ENCODE results near the gene DAB1. TPM values are rescaled to one million over a fixed set of nuclear protein-coding genes. Genes with fewer than 3 reads are reported as not detected.

Gene DAB1
- total RNA-seq, 1 experiment from 2014 or later: not detected

GRCh38 chr1:57210881-57211280, 213.0 kb downstream of the DAB1 start:
- Histone ChIP-seq H3K79me2 (ENCODE audit: insufficient read depth, low read length) (no peaks in the 10 kb centered on the region), H3K27ac (ENCODE audit: low read depth, low read length) (no peak overlapping the region), H4K20me1 (ENCODE audit: insufficient read depth) (no peaks in the 10 kb centered on the region), H3K9me3 (ENCODE audit: control insufficient read depth in 1 of 2, insufficient read depth in 1 of 2, low read depth in 1 of 2, low read length in 2 of 2) (no peaks in the 10 kb centered on the region), H2AFZ (ENCODE audit: low read depth, low read length, poor library complexity, severe bottlenecking) (no peak overlapping the region), H3K4me2 (ENCODE audit: low read length) (no peak overlapping the region), H3K4me3 (replicated peaks in 1 of 2; ENCODE audit: low read depth in 1 of 2, low read length in 2 of 2) (no peak overlapping the region), H3K9me2 (ENCODE audit: insufficient read depth) (no peaks in the 10 kb centered on the region), H3K4me1 (ENCODE audit: control insufficient read depth in 1 of 2, insufficient read depth in 2 of 2, low read length in 2 of 2) (no peaks in the 10 kb centered on the region), H3K9ac (ENCODE audit: low read length) (no peak overlapping the region), H3K36me3 (ENCODE audit: control insufficient read depth in 1 of 2, insufficient read depth in 2 of 2, low read length in 2 of 2) (no peaks in the 10 kb centered on the region), H3K27me3 (ENCODE audit: insufficient read depth, low read length) (no peaks in the 10 kb centered on the region)
- no peak for TF ChIP-seq MAX (IDR thresholded peaks at IDR 0.05)
- TF ChIP-seq ZNF274 (IDR thresholded peaks at IDR 0.05; ENCODE audit: low read depth, low read length): no peak
- TF ChIP-seq RAD21 (IDR thresholded peaks at IDR 0.05; ENCODE audit: low read depth): no peak
- TF ChIP-seq SIN3A (IDR thresholded peaks at IDR 0.05; ENCODE audit: low read depth): no peak
- TF ChIP-seq, protein P1, sequence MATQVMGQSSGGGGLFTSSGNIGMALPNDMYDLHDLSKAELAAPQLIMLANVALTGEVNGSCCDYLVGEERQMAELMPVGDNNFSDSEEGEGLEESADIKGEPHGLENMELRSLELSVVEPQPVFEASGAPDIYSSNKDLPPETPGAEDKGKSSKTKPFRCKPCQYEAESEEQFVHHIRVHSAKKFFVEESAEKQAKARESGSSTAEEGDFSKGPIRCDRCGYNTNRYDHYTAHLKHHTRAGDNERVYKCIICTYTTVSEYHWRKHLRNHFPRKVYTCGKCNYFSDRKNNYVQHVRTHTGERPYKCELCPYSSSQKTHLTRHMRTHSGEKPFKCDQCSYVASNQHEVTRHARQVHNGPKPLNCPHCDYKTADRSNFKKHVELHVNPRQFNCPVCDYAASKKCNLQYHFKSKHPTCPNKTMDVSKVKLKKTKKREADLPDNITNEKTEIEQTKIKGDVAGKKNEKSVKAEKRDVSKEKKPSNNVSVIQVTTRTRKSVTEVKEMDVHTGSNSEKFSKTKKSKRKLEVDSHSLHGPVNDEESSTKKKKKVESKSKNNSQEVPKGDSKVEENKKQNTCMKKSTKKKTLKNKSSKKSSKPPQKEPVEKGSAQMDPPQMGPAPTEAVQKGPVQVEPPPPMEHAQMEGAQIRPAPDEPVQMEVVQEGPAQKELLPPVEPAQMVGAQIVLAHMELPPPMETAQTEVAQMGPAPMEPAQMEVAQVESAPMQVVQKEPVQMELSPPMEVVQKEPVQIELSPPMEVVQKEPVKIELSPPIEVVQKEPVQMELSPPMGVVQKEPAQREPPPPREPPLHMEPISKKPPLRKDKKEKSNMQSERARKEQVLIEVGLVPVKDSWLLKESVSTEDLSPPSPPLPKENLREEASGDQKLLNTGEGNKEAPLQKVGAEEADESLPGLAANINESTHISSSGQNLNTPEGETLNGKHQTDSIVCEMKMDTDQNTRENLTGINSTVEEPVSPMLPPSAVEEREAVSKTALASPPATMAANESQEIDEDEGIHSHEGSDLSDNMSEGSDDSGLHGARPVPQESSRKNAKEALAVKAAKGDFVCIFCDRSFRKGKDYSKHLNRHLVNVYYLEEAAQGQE (IDR thresholded peaks at IDR 0.05; ENCODE audit: low read depth): no peak
- TF ChIP-seq EZH2 (IDR thresholded peaks at IDR 0.05): no peak
- TF ChIP-seq, protein P2, sequence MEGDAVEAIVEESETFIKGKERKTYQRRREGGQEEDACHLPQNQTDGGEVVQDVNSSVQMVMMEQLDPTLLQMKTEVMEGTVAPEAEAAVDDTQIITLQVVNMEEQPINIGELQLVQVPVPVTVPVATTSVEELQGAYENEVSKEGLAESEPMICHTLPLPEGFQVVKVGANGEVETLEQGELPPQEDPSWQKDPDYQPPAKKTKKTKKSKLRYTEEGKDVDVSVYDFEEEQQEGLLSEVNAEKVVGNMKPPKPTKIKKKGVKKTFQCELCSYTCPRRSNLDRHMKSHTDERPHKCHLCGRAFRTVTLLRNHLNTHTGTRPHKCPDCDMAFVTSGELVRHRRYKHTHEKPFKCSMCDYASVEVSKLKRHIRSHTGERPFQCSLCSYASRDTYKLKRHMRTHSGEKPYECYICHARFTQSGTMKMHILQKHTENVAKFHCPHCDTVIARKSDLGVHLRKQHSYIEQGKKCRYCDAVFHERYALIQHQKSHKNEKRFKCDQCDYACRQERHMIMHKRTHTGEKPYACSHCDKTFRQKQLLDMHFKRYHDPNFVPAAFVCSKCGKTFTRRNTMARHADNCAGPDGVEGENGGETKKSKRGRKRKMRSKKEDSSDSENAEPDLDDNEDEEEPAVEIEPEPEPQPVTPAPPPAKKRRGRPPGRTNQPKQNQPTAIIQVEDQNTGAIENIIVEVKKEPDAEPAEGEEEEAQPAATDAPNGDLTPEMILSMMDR (IDR thresholded peaks at IDR 0.05 in 2 of 3, conservative IDR thresholded peaks at IDR 0.05 in 1 of 3; ENCODE audit: borderline replicate concordance in 1 of 3, insufficient read depth in 1 of 3, low read depth in 2 of 3, low read length in 2 of 3): no peak
- TF ChIP-seq FOSL1 (IDR thresholded peaks at IDR 0.05; ENCODE audit: low read depth): no peak
- no peak for TF ChIP-seq CBX3 (IDR thresholded peaks at IDR 0.05; ENCODE audit: low read depth)
- no peak for TF ChIP-seq SRF (IDR thresholded peaks at IDR 0.05; ENCODE audit: low read depth)
- no peak for TF ChIP-seq TCF7L2 (IDR thresholded peaks at IDR 0.05; ENCODE audit: borderline replicate concordance, extremely low read depth, insufficient read depth, insufficient read length)
- no peak for TF ChIP-seq EZH2phosphoT487 (IDR thresholded peaks at IDR 0.05; ENCODE audit: borderline replicate concordance)
- no peak for TF ChIP-seq CEBPB (IDR thresholded peaks at IDR 0.05; ENCODE audit: low read depth)
- no peak for TF ChIP-seq YY1 (IDR thresholded peaks at IDR 0.05; ENCODE audit: extremely low read depth, insufficient replicate concordance, low read depth, low read length)
- no peak for TF ChIP-seq POLR2AphosphoS5 (IDR thresholded peaks at IDR 0.05; ENCODE audit: low read depth, low read length)
- TF ChIP-seq ATF3 (IDR thresholded peaks at IDR 0.05): no peak
- no peak for TF ChIP-seq EGR1 (IDR thresholded peaks at IDR 0.05; ENCODE audit: low read depth)
- TF ChIP-seq, protein P3, sequence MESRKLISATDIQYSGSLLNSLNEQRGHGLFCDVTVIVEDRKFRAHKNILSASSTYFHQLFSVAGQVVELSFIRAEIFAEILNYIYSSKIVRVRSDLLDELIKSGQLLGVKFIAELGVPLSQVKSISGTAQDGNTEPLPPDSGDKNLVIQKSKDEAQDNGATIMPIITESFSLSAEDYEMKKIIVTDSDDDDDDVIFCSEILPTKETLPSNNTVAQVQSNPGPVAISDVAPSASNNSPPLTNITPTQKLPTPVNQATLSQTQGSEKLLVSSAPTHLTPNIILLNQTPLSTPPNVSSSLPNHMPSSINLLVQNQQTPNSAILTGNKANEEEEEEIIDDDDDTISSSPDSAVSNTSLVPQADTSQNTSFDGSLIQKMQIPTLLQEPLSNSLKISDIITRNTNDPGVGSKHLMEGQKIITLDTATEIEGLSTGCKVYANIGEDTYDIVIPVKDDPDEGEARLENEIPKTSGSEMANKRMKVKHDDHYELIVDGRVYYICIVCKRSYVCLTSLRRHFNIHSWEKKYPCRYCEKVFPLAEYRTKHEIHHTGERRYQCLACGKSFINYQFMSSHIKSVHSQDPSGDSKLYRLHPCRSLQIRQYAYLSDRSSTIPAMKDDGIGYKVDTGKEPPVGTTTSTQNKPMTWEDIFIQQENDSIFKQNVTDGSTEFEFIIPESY (IDR thresholded peaks at IDR 0.05; ENCODE audit: extremely low read depth, insufficient replicate concordance, low read length): no peak
- TF ChIP-seq ELF1 (IDR thresholded peaks at IDR 0.05; ENCODE audit: borderline replicate concordance, low read depth): no peak
- POLR2A ChIA-PET: no interaction called here
- no TSS peak for BruUV-seq (replicated peaks)
- CTCF ChIA-PET: no interaction called here
- RAD21 ChIA-PET (ENCODE audit: low non-redundant PET in 1 of 2, low total read pairs in 2 of 2, uncharacterized antibody in 2 of 2, unreplicated experiment in 2 of 2): no interaction called here
- intact Hi-C loops (cut with micrococcal nuclease): no loop called here
- DNase-seq (ENCODE audit: low read depth, low spot score): no peak
- ATAC-seq: no peak

Measured in HCT116 (cell line).